Mucosa of descending colon (tissue), 3 donors: ENCODE measurements around the gene RAP1GDS1. TPM values are rescaled to one million over a fixed set of nuclear protein-coding genes. Genes with fewer than 3 reads are reported as not detected.

ENCODE experiments used
- ATAC-seq: fragments of 200-7000 bp; cut with Tn5 transposase; one replicate; pipeline ENCODE4 v1.9.1; 2020; ENCODE audit warnings: mild to moderate bottlenecking, moderate library complexity
- DNase-seq, 3 donors: peaks; one replicate each; pipeline ENCODE4 v3.0.0-alpha.2; 2020
- H3K36me3 ChIP-seq: fragments of 200-600 bp; one replicate; pipeline ENCODE4 v1.8.0; 2021; ENCODE audit warnings: low read depth, mild to moderate bottlenecking
- H3K4me1 ChIP-seq: fragments of 200-600 bp; one replicate; pipeline ENCODE4 v1.8.0; 2021; ENCODE audit warnings: low read depth, mild to moderate bottlenecking
- H3K4me3 ChIP-seq: fragments of 200-600 bp; one replicate; pipeline ENCODE4 v1.8.0; 2021; ENCODE audit warnings: mild to moderate bottlenecking
- H3K9me3 ChIP-seq: fragments of 200-600 bp; one replicate; pipeline ENCODE4 v1.8.0; 2021; ENCODE audit warnings: mild to moderate bottlenecking
- CTCF ChIP-seq: fragments of 200-600 bp; IDR thresholded peaks from one replicate; pipeline ENCODE4 v1.8.0; 2022; ENCODE audit warnings: antibody characterized with exemption, mild to moderate bottlenecking
- intact Hi-C, 2 donors: fragments of 100-400 bp; cut with DNase I in 1 of 2; cut with micrococcal nuclease in 1 of 2; formaldehyde crosslinking; loops; one replicate each; pipeline versions ENCODE4 v1.11.0 to v1.11.1; 2022; cut with DNase I, micrococcal nuclease
- total RNA-seq, 3 donors: library from RNA; stranded (reverse); fragmentation: NEBNext Ultra II Directional in 2 of 3; extraction: Animal tissue kit (Norgen Biotek cat#: 25700) in 2 of 3; gene quantifications; one replicate each; pipeline versions ENCODE4 v1.2.1 to v1.2.4, GENCODE V29; 2021 to 2023
- donor health status: DM: no; HTN: no; CAD: no; lungs with moderate emphysema.
- donor health status: DM: no; HTN: no; CAD: no.
- donor health status: DM: no; HTN: yes; CAD: no.

Gene RAP1GDS1
- total RNA-seq, 3 donors from 2014 or later = 28.4 to 37.5 (median 33.3) TPM

- TF ChIP-seq CTCF = no peak
- Histone ChIP-seq H3K9me3 (no peaks in the 10 kb centered on the region), H3K36me3 (no peaks in the 10 kb centered on the region), H3K4me3 (no peak overlapping the region), H3K4me1 (no peaks in the 10 kb centered on the region)
- ATAC-seq (no peak), DNase-seq (no peak)
- intact Hi-C loops = no loop called here
Measured at GRCh38 chr4:98289375-98289774, 28.2 kb downstream of the RAP1GDS1 start.

GRCh38 chr4:98290511-98290910 is 29.3 kb downstream of the RAP1GDS1 start:
- Histone ChIP-seq H3K36me3 (no peaks in the 10 kb centered on the region), H3K9me3 (no peaks in the 10 kb centered on the region), H3K4me1 (no peaks in the 10 kb centered on the region), H3K4me3 (no peak overlapping the region)
- TF ChIP-seq CTCF = no peak
- intact Hi-C loops = no loop called here
- no peak for ATAC-seq
- no peak for DNase-seq

- intact Hi-C loops = no loop called here
- no peak for DNase-seq
- Histone ChIP-seq H3K36me3 (no peaks in the 10 kb centered on the region), H3K9me3 (no peaks in the 10 kb centered on the region), H3K4me3 (no peak overlapping the region), H3K4me1 (no peaks in the 10 kb centered on the region)
- no peak for TF ChIP-seq CTCF
- no peak for ATAC-seq
Measured at GRCh38 chr4:98293104-98293887, 32.1 kb downstream of the RAP1GDS1 start.

- Histone ChIP-seq H3K9me3 (peaks cover 15% of the 10 kb centered on the region), H3K4me3 (no peak overlapping the region), H3K36me3 (no peaks in the 10 kb centered on the region), H3K4me1 (no peaks in the 10 kb centered on the region)
- intact Hi-C loops = no loop called here
- TF ChIP-seq CTCF = no peak
- DNase-seq (no peak), ATAC-seq (no peak)
Measured at GRCh38 chr4:98298022-98298421, 36.8 kb downstream of the RAP1GDS1 start.

GRCh38 chr4:98300706-98301105 is 39.5 kb downstream of the RAP1GDS1 start:
- no peak overlapping the region for H3K4me3 ChIP-seq
- intact Hi-C loops = no loop called here
- no peaks in the 10 kb centered on the region for H3K4me1 ChIP-seq
- no peak for ATAC-seq
- peaks cover 17% of the 10 kb centered on the region for H3K9me3 ChIP-seq
- no peaks in the 10 kb centered on the region for H3K36me3 ChIP-seq
- no peak for TF ChIP-seq CTCF
- no peak for DNase-seq
